ENCODE results near the gene JADE3. TPM values are rescaled to one million over a fixed set of nuclear protein-coding genes. Genes with fewer than 3 reads are reported as not detected.

The JADE3 gene
- total RNA-seq, 1 experiment from 2014 or later = 20.2 TPM

DNA sequence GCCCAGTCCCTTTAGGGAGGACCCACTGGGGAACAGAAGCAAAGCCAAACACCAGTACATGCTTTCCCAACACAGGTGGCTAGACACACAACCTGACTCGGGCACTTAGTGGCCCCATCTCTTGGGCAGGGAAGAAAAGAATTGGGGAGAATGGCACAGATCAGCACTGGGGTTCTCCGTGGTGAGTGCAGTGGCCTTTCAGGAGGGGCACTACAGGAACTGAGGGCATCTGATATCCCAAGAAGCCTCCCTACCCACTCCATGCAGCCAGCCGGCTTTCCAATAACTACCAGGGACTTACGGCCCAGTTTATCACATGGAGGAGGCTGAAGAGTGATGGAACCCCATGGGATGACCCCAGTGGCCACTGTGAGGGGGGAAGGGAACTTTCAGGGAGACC lies 189.0 kb downstream of the JADE3 start:
- no CpG with 5 or more reads among the region's 4 CpGs for WGBS (ENCODE audit: extremely low coverage, insufficient read length, low lambda C conversion rate)
- DNase-seq = no peak
- Histone ChIP-seq H3K4me1 (ENCODE audit: insufficient read depth, low read length) (no peaks in the 10 kb centered on the region; the same call in 1 of the 2 replicates), H2BK20ac (ENCODE audit: low read depth, low read length, poor library complexity, severe bottlenecking) (no peak overlapping the region), H4K5ac (ENCODE audit: insufficient read length, low read depth, low read length) (no peak overlapping the region), H2BK120ac (ENCODE audit: low read depth, low read length, poor library complexity, severe bottlenecking) (no peak overlapping the region), H3K79me2 (ENCODE audit: insufficient read depth, low read length) (no peaks in the 10 kb centered on the region; the same call in 1 of the 2 replicates), H3K9me3 (ENCODE audit: control insufficient read depth, low read depth, low read length) (peaks cover 14% of the 10 kb centered on the region), H2BK12ac (ENCODE audit: insufficient read length, low read depth, low read length) (no peak overlapping the region), H3K14ac (ENCODE audit: insufficient read depth, low read length) (no peak overlapping the region), H3K18ac (ENCODE audit: insufficient read length, low read depth, low read length) (no peak overlapping the region), H4K20me1 (ENCODE audit: control insufficient read depth, insufficient read depth, insufficient read length) (no peaks in the 10 kb centered on the region), H3K56ac (ENCODE audit: insufficient read length, low read depth, low read length) (no peak overlapping the region), H3K9ac (ENCODE audit: extremely low read depth, insufficient read length, low read length) (no peak overlapping the region), H2AFZ (ENCODE audit: low read length) (no peak overlapping the region), H2BK15ac (ENCODE audit: low read depth, low read length) (no peak overlapping the region), H3K4me2 (ENCODE audit: insufficient read depth, insufficient read length, low read length) (no peak overlapping the region), H3T11ph (ENCODE audit: low read length) (no peak overlapping the region), H3K79me1 (ENCODE audit: insufficient read depth, low read depth, low read length, poor library complexity, severe bottlenecking) (no peaks in the 10 kb centered on the region), H4K8ac (replicated peaks; ENCODE audit: insufficient read length, low read depth, low read length) (no peak overlapping the region), H3K27me3 (ENCODE audit: insufficient read depth, low read length) (no peaks in the 10 kb centered on the region), H2AK5ac (ENCODE audit: insufficient read length, low read length) (no peak overlapping the region), H3K4ac (ENCODE audit: low read depth, low read length) (no peak overlapping the region), H3K23me2 (ENCODE audit: insufficient read length, low read depth, low read length, poor library complexity, severe bottlenecking) (no peaks in the 10 kb centered on the region), H3K27ac (ENCODE audit: insufficient read length, low read depth, low read length) (no peak overlapping the region), H2BK5ac (ENCODE audit: insufficient read length, low read length) (no peak overlapping the region), H3K23ac (ENCODE audit: insufficient read length, low read depth, low read length) (no peak overlapping the region), H4K91ac (ENCODE audit: insufficient read length, low read depth, low read length) (no peak overlapping the region)
- Mint-ChIP-seq H3K27ac (no peak overlapping the region), H3K9me3 (peaks cover 61% of the 10 kb centered on the region in 2 experiments), H3K27me3 (ENCODE audit: low read depth) (peaks cover 1% of the 10 kb centered on the region; the same call in 1 of the 2 replicates), H3K4me3 (no peak overlapping the region), H3K4me1 (peaks cover 4 to 5% of the 10 kb centered on the region in 2 experiments), H3K36me3 (ENCODE audit: insufficient read depth in 1 of 3, low read depth in 3 of 3) (peaks cover 0 to 11% (median 4%) of the 10 kb centered on the region in 3 experiments; a peak in 5 of 7 replicates)
- TF ChIP-seq, protein P1, sequence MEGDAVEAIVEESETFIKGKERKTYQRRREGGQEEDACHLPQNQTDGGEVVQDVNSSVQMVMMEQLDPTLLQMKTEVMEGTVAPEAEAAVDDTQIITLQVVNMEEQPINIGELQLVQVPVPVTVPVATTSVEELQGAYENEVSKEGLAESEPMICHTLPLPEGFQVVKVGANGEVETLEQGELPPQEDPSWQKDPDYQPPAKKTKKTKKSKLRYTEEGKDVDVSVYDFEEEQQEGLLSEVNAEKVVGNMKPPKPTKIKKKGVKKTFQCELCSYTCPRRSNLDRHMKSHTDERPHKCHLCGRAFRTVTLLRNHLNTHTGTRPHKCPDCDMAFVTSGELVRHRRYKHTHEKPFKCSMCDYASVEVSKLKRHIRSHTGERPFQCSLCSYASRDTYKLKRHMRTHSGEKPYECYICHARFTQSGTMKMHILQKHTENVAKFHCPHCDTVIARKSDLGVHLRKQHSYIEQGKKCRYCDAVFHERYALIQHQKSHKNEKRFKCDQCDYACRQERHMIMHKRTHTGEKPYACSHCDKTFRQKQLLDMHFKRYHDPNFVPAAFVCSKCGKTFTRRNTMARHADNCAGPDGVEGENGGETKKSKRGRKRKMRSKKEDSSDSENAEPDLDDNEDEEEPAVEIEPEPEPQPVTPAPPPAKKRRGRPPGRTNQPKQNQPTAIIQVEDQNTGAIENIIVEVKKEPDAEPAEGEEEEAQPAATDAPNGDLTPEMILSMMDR (conservative IDR thresholded peaks at IDR 0.05) = no peak

Other genes with a start within 250 kb of the JADE3 start
- gene SLC9A7, start 153.3 kb upstream of the JADE3 start, total RNA-seq (2021) = 5.6 and 5.9 TPM in 2 replicates
- 4.6 and 5.1 TPM in 2 replicates for gene RP2, start 75.4 kb upstream of the JADE3 start, total RNA-seq (2021)
- 0.20 TPM in 1 of 2 replicates, not detected in the other for gene RGN, start 166.0 kb downstream of the JADE3 start, total RNA-seq (2021)
- 98.5 and 100 TPM in 2 replicates for gene NDUFB11, start 232.3 kb downstream of the JADE3 start, total RNA-seq (2021)
- 55.8 and 57.3 TPM in 2 replicates for gene RBM10, start 232.8 kb downstream of the JADE3 start, total RNA-seq (2021)

Measured in H9 (cell line).